WTC11 (cell line): ENCODE results near the gene FLOT2.

Experiments used
- CBFB ChIP-seq: sonication (generic); formaldehyde crosslinking; IDR thresholded peaks from 2 replicates; pipeline ENCODE4 v1.8.1; 2022; ENCODE audit warnings: mild to moderate bottlenecking, low read depth, missing genetic modification reagents
- CREM ChIP-seq: sonication (generic); formaldehyde crosslinking; IDR thresholded peaks from 2 replicates; pipeline ENCODE4 v1.8.1; 2022; ENCODE audit warnings: mild to moderate bottlenecking, missing genetic modification reagents, moderate library complexity
- CTCF ChIP-seq: fragments of 200-600 bp; IDR thresholded peaks from 2 replicates; pipeline ENCODE4 v1.8.0; 2022; ENCODE audit warnings: antibody characterized with exemption
- ESRRA ChIP-seq: sonication (generic); formaldehyde crosslinking; IDR thresholded peaks from 2 replicates; pipeline ENCODE4 v1.8.1; 2022; ENCODE audit warnings: mild to moderate bottlenecking, missing genetic modification reagents, borderline replicate concordance
- MAX ChIP-seq: sonication (generic); formaldehyde crosslinking; IDR thresholded peaks from 2 replicates; pipeline ENCODE4 v1.8.0; 2022; ENCODE audit warnings: mild to moderate bottlenecking, missing genetic modification reagents
- NFYB ChIP-seq: sonication (generic); formaldehyde crosslinking; conservative IDR thresholded peaks from 2 replicates; pipeline ENCODE4 v1.8.0; 2022; ENCODE audit warnings: low read depth, missing genetic modification reagents
- NR3C1 ChIP-seq: sonication (generic); formaldehyde crosslinking; conservative IDR thresholded peaks from 2 replicates; pipeline ENCODE4 v1.8.1; 2023; ENCODE audit warnings: low read depth, mild to moderate bottlenecking, missing genetic modification reagents
- PREB ChIP-seq: sonication (generic); formaldehyde crosslinking; IDR thresholded peaks from 2 replicates; pipeline ENCODE4 v1.8.1; 2022; ENCODE audit warnings: mild to moderate bottlenecking, missing genetic modification reagents, moderate library complexity, borderline replicate concordance
- SMAD4 ChIP-seq: sonication (generic); formaldehyde crosslinking; IDR thresholded peaks from 2 replicates; pipeline ENCODE4 v1.8.0; 2022; ENCODE audit warnings: mild to moderate bottlenecking, missing genetic modification reagents
- ZNF232 ChIP-seq: sonication (generic); formaldehyde crosslinking; IDR thresholded peaks from 2 replicates; pipeline ENCODE4 v1.8.0; 2022; ENCODE audit warnings: mild to moderate bottlenecking, missing genetic modification reagents
- ZNF512 ChIP-seq: sonication (generic); formaldehyde crosslinking; IDR thresholded peaks from 2 replicates; pipeline ENCODE4 v1.8.1; 2022; ENCODE audit warnings: missing genetic modification reagents, borderline replicate concordance

- TF ChIP-seq CTCF = no peak
- no peak for TF ChIP-seq NR3C1 (CRISPR knock-in tag)
- no peak for TF ChIP-seq PREB (CRISPR knock-in tag)
- TF ChIP-seq ZNF232 (CRISPR knock-in tag) = no peak
- no peak for TF ChIP-seq CREM (CRISPR knock-in tag)
- no peak for TF ChIP-seq SMAD4 (CRISPR knock-in tag)
- no peak for TF ChIP-seq MAX (CRISPR knock-in tag)
- TF ChIP-seq ZNF512 (CRISPR knock-in tag) = no peak
- no peak for TF ChIP-seq NFYB
- no peak for TF ChIP-seq ESRRA
- TF ChIP-seq CBFB (CRISPR knock-in tag) = no peak
These were observed 28.4 kb upstream of the FLOT2 start for GRCh38 chr17:28925912-28926365.
